K562 (cell line): ENCODE results near the gene PVALEF. TPM values are rescaled to one million over a fixed set of nuclear protein-coding genes. Genes with fewer than 3 reads are reported as not detected.

Source experiments
- ATAC-seq: fragments of 200-7000 bp; cut with Tn5 transposase; 3 replicates; pipeline ENCODE4 v1.9.1; 2020; ENCODE audit warnings: moderate library complexity
- BruUV-seq: library from RNA; stranded (reverse); fragments of 400-500 nt; replicated peaks from 2 replicates; lab custom pipeline; 2021; lab: Mats Ljungman, UMichigan
- CTCF ChIA-PET: fragments of 300-600 bp; formaldehyde crosslinking; extraction: SDS; loops from one replicate; lab custom pipeline; 2021; ENCODE audit warnings: low intra/inter-chr PET ratio; lab: Yijun Ruan, JAX
- POLR2A ChIA-PET: fragments of 300-600, 350-650 bp; sonication (Branson Sonifier 250); formaldehyde crosslinking; extraction: SDS; loops from one replicate; lab custom pipeline; 2021; ENCODE audit warnings: antibody characterized with exemption, inconsistent platforms; lab: Yijun Ruan, JAX
- DNase-seq, 4 experiments: peaks; one replicate each; pipeline versions ENCODE4 v3.0.0 to v3.0.0-alpha.2; 2011 to 2018; ENCODE audit warnings: low spot score in 3 of 4, mixed read lengths in 3 of 4; ENCODE audit errors: extremely low read depth in 1 of 4
- FAIRE-seq: peaks from 2 replicates; lab custom pipeline; 2011; peaks lifted over from hg19 to GRCh38; lab: Jason Lieb, UNC
- H2AFZ ChIP-seq: 2 replicates; pipeline ENCODE4 v1.6.0; 2011; ENCODE audit warnings: low read depth, low read length, control low read depth, inconsistent platforms
- H3K27ac ChIP-seq: fragments of 200-600 bp; 3 replicates; pipeline ENCODE4 v1.8.0; 2011; ENCODE audit warnings: low read depth, mild to moderate bottlenecking, control low read depth, inconsistent platforms, low read length, moderate library complexity, mixed read lengths; ENCODE audit errors: extremely low read depth
- H3K27me3 ChIP-seq, 2 experiments: fragments of 300-600 bp in 1 of 2; 2 replicates in 1 of 2; 3 replicates in 1 of 2; pipeline versions ENCODE4 v1.6.0 to v1.8.0; 2011; ENCODE audit warnings: inconsistent platforms in 2 of 2, low read length in 2 of 2, mild to moderate bottlenecking in 1 of 2, mixed read lengths in 1 of 2, moderate library complexity in 1 of 2; ENCODE audit not compliant: control insufficient read depth in 2 of 2, insufficient read depth in 2 of 2
- H3K36me3 ChIP-seq: fragments of 300-600 bp; 3 replicates; pipeline ENCODE4 v1.8.0; 2011; ENCODE audit warnings: mild to moderate bottlenecking, low read length, inconsistent platforms; ENCODE audit not compliant: control insufficient read depth, insufficient read depth
- H3K4me1 ChIP-seq, 2 experiments: fragments of 200-600 bp in 1 of 2; replicated peaks in 1 of 2; 2 replicates in 1 of 2; 3 replicates in 1 of 2; pipeline versions ENCODE4 v1.5.1 to v1.8.0; 2011; ENCODE audit warnings: inconsistent platforms in 2 of 2, low read length in 2 of 2, mild to moderate bottlenecking in 1 of 2, mixed read lengths in 1 of 2, moderate library complexity in 1 of 2; ENCODE audit not compliant: control insufficient read depth in 2 of 2, insufficient read depth in 2 of 2
- H3K4me2 ChIP-seq: 2 replicates; pipeline ENCODE4 v1.6.1; 2011; ENCODE audit warnings: low read length, control low read depth, inconsistent platforms, mixed read lengths; ENCODE audit not compliant: insufficient read depth
- H3K4me3 ChIP-seq: fragments of 200-600 bp; sonication (generic), shearing (Covaris generic); 2 replicates; pipeline ENCODE4 v1.5.1; 2016; ENCODE audit warnings: control low read depth, inconsistent platforms
- H3K79me2 ChIP-seq: fragments of 200-600 bp; 3 replicates; pipeline ENCODE4 v1.8.0; 2011; ENCODE audit warnings: low read length, inconsistent platforms; ENCODE audit not compliant: control insufficient read depth, insufficient read depth
- H3K9ac ChIP-seq, 2 experiments: 2 replicates each; pipeline versions ENCODE4 v1.6.0 to v1.6.1; 2011; ENCODE audit warnings: low read depth in 2 of 2, low read length in 2 of 2, control low read depth in 1 of 2, inconsistent platforms in 1 of 2, mild to moderate bottlenecking in 1 of 2, mixed read lengths in 1 of 2; ENCODE audit not compliant: insufficient read depth in 1 of 2
- H3K9me1 ChIP-seq: one replicate; pipeline ENCODE4 v1.6.0; 2011; ENCODE audit warnings: inconsistent platforms, mild to moderate bottlenecking, low read length, moderate library complexity; ENCODE audit not compliant: control insufficient read depth, insufficient read depth
- H3K9me3 ChIP-seq: replicated peaks from 2 replicates; pipeline ENCODE4 v1.5.1; 2011; ENCODE audit warnings: low read depth, low read length, inconsistent platforms; ENCODE audit not compliant: control insufficient read depth, insufficient read depth
- H4K20me1 ChIP-seq: replicated peaks from 2 replicates; pipeline ENCODE4 v1.6.1; 2011; ENCODE audit warnings: low read length, inconsistent platforms, mixed read lengths; ENCODE audit not compliant: control insufficient read depth, insufficient read depth
- CBX1 ChIP-seq: sonication (generic); IDR thresholded peaks from 2 replicates; pipeline ENCODE4 v1.6.1; 2016; ENCODE audit warnings: antibody characterized with exemption, low read depth, mild to moderate bottlenecking
- RAD51 ChIP-seq: fragments of 450-650 bp; IDR thresholded peaks from 2 replicates; pipeline ENCODE4 v1.7.1; 2016; ENCODE audit warnings: low read depth, mild to moderate bottlenecking, borderline replicate concordance
- TSHZ1 ChIP-seq: fragments of 250-450 bp; sonication (Bioruptor Pico); IDR thresholded peaks from 2 replicates; pipeline ENCODE4 v1.4.0; 2020; ENCODE audit warnings: mild to moderate bottlenecking, moderate library complexity
- USF1 ChIP-seq: sonication (generic); formaldehyde crosslinking; IDR thresholded peaks from 2 replicates; pipeline ENCODE4 v1.9.0; 2022; ENCODE audit warnings: mild to moderate bottlenecking, missing genetic modification reagents
- USF2 ChIP-seq: sonication (generic); formaldehyde crosslinking; IDR thresholded peaks from 2 replicates; pipeline ENCODE4 v1.5.0; 2020; ENCODE audit warnings: missing genetic modification reagents
- WGBS: fragments of 100-300 bp; shearing (Covaris generic); methylation state at CpG from one replicate; pipeline ENCODE4 v1.1.6; 2016; ENCODE audit warnings: low coverage, mixed read lengths; ENCODE audit not compliant: insufficient coverage; ENCODE audit errors: missing lambda C conversion rate; 5-methylcytosine and 5-hydroxymethylcytosine counted together
- in situ Hi-C: fragments of 300-500 bp; cut with MboI; formaldehyde crosslinking; loops from 4 replicates; pipeline ENCODE4 v1.15.0; 2018; ENCODE audit warnings: inconsistent platforms, mixed read lengths
- intact Hi-C: fragments of 100-400 bp; cut with micrococcal nuclease; formaldehyde crosslinking; loops from 2 replicates; pipeline ENCODE4 v1.14.2; 2022
- polyA plus RNA-seq, 8 experiments: library from polyadenylated mRNA; depleted of rRNA in 4 of 8; stranded (reverse) in 5 of 8; unstranded in 3 of 8; fragments of >200 nt; fragmentation: Nextera tagmentation in 2 of 8; fragmentation: Illumina TruSeq in 1 of 8; extraction: Ambion mirVana in 2 of 8; extraction: Trizol in 1 of 8; gene quantifications; 2 replicates each; pipeline versions ENCODE4 v1.2.1 to v1.2.3, GENCODE V29; 2011 to 2014; ENCODE audit warnings: inconsistent platforms in 1 of 8, missing spikeins in 1 of 8
- total RNA-seq, 7 experiments: library from RNA; depleted of rRNA in 6 of 7; stranded (reverse); fragments of >200 nt in 6 of 7; fragmentation: Illumina TruSeq in 2 of 7; extraction: Trizol in 2 of 7; gene quantifications; 2 replicates each; pipeline versions ENCODE4 v1.2.1 to v1.2.3, GENCODE V29; 2011 to 2021; ENCODE audit warnings: low replicate concordance in 1 of 7

The PVALEF gene
- total and polyA plus RNA-seq, 9 of the 15 experiments (the other 6 are each of a cell fraction or from before 2014, with no cell fraction given), result not detected

GRCh38 chr17:81186203-81186602, 20.9 kb downstream of the PVALEF start:
- in situ Hi-C loops, result no loop called here

More at GRCh38 chr17:81186203-81186602, 20.9 kb downstream of the PVALEF start:
- no peaks in the 10 kb centered on the region for H3K79me2 ChIP-seq
- DNase-seq, result no peak
- 0 out of 4 replicates have a peak overlapping the region, but pooled peaks of 1 of the 2 experiments have one; percentile 58 for H3K9ac ChIP-seq
- ChIA-PET CTCF (no interaction called here), POLR2A (no interaction called here)
- peaks cover 0 to 64% of the 10 kb centered on the region in 2 experiments; a peak in 2 of 5 replicates for H3K4me1 ChIP-seq
- no peak overlapping the region for H3K27ac ChIP-seq
- H3K27me3 ChIP-seq, result peaks cover 8 to 22% of the 10 kb centered on the region in 2 experiments; a peak in 4 of 5 replicates
- intact Hi-C loops, result no loop called here
- H3K9me1 ChIP-seq, result no peaks in the 10 kb centered on the region
- no peaks in the 10 kb centered on the region for H3K36me3 ChIP-seq
- FAIRE-seq, result no peak
- H3K9me3 ChIP-seq, result no peaks in the 10 kb centered on the region
- no peak overlapping the region for H2AFZ ChIP-seq
- H3K4me3 ChIP-seq, result no peak overlapping the region
- H4K20me1 ChIP-seq, result no peaks in the 10 kb centered on the region; the same call in 1 of the 2 replicates
- WGBS, result 22% methylated on average over 5 of the region's 7 CpGs
- no peak overlapping the region for H3K4me2 ChIP-seq
- ATAC-seq, result no peak
- no TSS peak for BruUV-seq
- TF ChIP-seq TSHZ1 (CRISPR knock-in tag), result no peak
- TF ChIP-seq USF1 (CRISPR knock-in tag), result peak; percentile 69
- TF ChIP-seq CBX1, result no peak
- peak; percentile 47 for TF ChIP-seq USF2 (CRISPR knock-in tag)
- TF ChIP-seq RAD51, result peak; percentile 41; the same call in 1 of the 2 replicates
- TF ChIP-seq, all 486 proteins: peak for 3
